ENCODE results near the gene USP6. TPM values are rescaled to one million over a fixed set of nuclear protein-coding genes. Genes with fewer than 3 reads are reported as not detected.
A peak's percentile ranks its signal among the peaks of the same experiment; 100 is the strongest.
"Not testable (repeated sequence)": the region's sequence is repeated elsewhere in the genome, so short reads cannot be mapped to it uniquely, and the experiment has no call there.

USP6 gene
- total RNA-seq, 1 donor from 2014 or later, result not detected

DNA sequence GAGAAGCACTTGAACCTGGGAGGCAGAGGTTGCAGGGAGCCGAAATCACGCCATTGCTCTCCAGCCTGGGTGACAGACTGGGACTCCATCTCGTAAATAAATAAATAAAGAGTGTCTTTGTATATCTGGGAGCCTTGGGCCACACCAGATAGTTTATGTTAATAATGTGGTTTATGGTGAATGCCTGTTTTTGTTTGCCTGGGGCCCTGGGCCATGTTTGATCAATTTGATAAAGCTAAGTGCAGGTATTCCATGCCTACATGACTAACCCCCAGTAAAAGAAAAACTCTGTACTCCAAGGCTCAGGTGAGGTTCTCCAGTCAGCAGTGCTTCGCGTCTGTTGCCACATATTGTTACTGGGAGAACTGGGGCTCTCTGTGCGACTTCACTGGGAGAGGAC, 103.7 kb downstream of the USP6 start:
- ATAC-seq (ENCODE audit: poor library complexity) (no peak), DNase-seq (no peak)
- intact Hi-C loops (cut with DNase I), result no loop called here

- intact Hi-C loops (cut with DNase I), result no loop called here
- ATAC-seq (ENCODE audit: poor library complexity), result peak; percentile 51
- no peak for DNase-seq
Measured at GRCh38 chr17:5220074-5220473, 104.2 kb downstream of the USP6 start.

DNA sequence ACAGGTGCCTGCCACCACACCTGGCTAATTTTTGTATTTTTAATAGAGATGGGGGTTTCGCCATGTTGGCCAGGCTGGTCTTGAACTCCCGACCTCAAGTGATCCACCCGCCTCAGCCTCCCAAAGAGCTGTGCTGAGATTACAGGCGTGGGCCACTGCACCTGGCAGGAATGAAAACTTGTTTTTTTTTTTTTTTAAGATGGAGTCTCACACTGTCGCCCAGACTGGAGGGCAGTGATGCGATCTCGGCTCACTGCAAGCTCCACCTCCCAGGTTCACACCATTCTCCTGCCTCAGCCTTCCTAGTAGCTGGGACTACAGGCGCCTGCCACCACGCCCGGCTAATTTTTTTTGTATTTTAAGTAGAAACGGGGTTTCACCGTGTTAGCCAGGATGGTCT, 106.1 kb downstream of the USP6 start:
- ATAC-seq (ENCODE audit: poor library complexity); DNase-seq; intact Hi-C loops (cut with DNase I): not testable (repeated sequence)

Other genes with a start within 250 kb of the USP6 start
- 0.51 TPM for gene C17orf107, start 216.5 kb upstream of the USP6 start, total RNA-seq
- gene CHRNE, start 212.9 kb upstream of the USP6 start, total RNA-seq, result 0.30 TPM
- not detected for gene GP1BA, start 183.8 kb upstream of the USP6 start, total RNA-seq
- 208 TPM for gene SLC25A11, start 176.0 kb upstream of the USP6 start, total RNA-seq
- gene RNF167, start 175.8 kb upstream of the USP6 start, total RNA-seq, result 85.8 TPM
- gene PFN1, start 167.5 kb upstream of the USP6 start, total RNA-seq, result 179 TPM
- 534 TPM for gene ENO3, start 164.9 kb upstream of the USP6 start, total RNA-seq
- 158 TPM for gene SPAG7, start 148.2 kb upstream of the USP6 start, total RNA-seq
- gene CAMTA2, start 128.4 kb upstream of the USP6 start, total RNA-seq, result 29.4 TPM
- 2.8 TPM for gene INCA1, start 118.5 kb upstream of the USP6 start, total RNA-seq
- gene KIF1C, start 118.1 kb upstream of the USP6 start, total RNA-seq, result 720 TPM
- gene SLC52A1, start 80.6 kb upstream of the USP6 start, total RNA-seq, result not detected
- gene ZFP3, start 37.6 kb upstream of the USP6 start, total RNA-seq, result 9.3 TPM
- 3.3 TPM for gene ZNF232, start 4.2 kb upstream of the USP6 start, total RNA-seq
- 5.2 TPM for gene ZNF594, start 75.8 kb downstream of the USP6 start, total RNA-seq
- 1.00 TPM for gene SCIMP, start 118.8 kb downstream of the USP6 start, total RNA-seq
- 51.7 TPM for gene RABEP1, start 166.3 kb downstream of the USP6 start, total RNA-seq